K562 treated with DMSO at 1 percent for 24 hours (cell line): ENCODE data around the gene ZMYM2. TPM values are rescaled to one million over a fixed set of nuclear protein-coding genes. Genes with fewer than 3 reads are reported as not detected.

ENCODE experiments used
- total RNA-seq: library from RNA; unstranded; fragments of 300-600 nt; gene quantifications from 2 replicates; pipeline ENCODE4 v1.2.3, GENCODE V29; 2022; ENCODE audit warnings: low read depth; ENCODE audit not compliant: insufficient read depth

The ZMYM2 gene
- 8.0 and 12.5 TPM in 2 replicates for total RNA-seq

DNA sequence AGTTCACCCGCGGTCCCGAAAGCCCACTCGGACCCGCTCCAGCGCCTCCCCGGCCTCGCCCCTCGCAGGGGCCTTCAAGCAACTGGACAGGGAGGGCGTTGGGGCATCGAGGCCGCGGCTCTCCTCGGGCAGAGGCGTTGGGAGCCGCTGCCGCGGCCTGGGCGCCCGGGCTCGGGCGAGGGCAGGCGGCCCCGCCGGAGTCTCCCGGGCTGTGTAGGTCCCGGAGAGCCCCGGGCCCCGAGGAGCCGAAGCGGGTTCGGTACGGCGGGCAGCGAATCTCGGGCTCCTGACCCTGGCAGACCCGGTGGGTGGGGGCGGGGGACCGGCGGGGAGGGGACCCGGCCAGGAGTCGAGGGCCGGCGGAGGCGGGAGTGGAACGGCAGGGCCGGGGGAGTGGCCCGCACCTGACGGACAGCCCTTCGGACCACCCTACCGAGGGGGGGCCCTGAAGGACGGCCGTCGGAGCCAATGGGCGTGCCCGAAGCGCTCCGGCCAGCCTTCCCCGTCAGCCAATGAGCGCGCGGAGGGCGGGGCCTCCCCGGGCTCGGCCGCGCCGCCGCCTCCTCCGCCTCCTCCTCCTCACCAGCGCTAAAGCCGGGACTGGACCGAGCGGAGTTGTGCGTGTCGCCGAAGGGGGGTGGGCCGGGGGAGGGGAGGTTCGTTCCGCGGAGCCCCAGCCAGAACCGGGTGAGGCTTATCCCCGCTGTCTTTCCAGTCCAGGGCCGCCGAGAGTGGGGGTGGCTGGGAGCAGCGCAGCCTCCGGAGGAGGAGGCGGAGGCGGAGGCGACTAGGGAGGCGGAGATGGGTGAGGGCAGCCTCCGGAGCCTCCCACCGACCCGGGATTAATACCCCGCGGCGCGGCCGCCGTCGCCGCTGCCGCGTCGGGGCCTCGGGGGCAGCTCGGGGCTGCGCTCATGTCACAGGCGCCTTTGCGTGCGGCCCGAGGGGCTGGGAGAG, at the start of gene ZMYM2:
Gene ZMYM2, plus strand, starts transcription at position 573 of the 957 bp plus-strand sequence. CDS start 34,346 bp downstream, outside the sequence.

Other genes starting within 250 kb of the ZMYM2 start
- gene PSPC1, start 175.8 kb upstream of the ZMYM2 start, total RNA-seq, result 37.1 and 43.0 TPM in 2 replicates
- gene ZMYM5, start 95.1 kb upstream of the ZMYM2 start, total RNA-seq, result 3.4 and 6.0 TPM in 2 replicates
- gene GJA3, start 202.3 kb downstream of the ZMYM2 start, total RNA-seq, result 0.07 TPM in 1 of 2 replicates, not detected in the other
- not detected in 2 replicates for gene GJB2, start 234.2 kb downstream of the ZMYM2 start, total RNA-seq